NOMO-1 treated with DMSO at 0.1 percent for 48 hours (cell line): ENCODE measurements around the gene ILKAP.
"Not testable (repeated sequence)": the region's sequence is repeated elsewhere in the genome, so short reads cannot be mapped to it uniquely, and the experiment has no call there.

Experiments
- DNase-seq: peaks from one replicate; lab custom pipeline; 2025; ENCODE audit not compliant: unreplicated experiment; lab: John Stamatoyannopoulos, UW

The ILKAP gene

GRCh38 chr2:238202326-238203093 is 985 bp downstream of the ILKAP start:
- peak; percentile 24 for DNase-seq

DNA sequence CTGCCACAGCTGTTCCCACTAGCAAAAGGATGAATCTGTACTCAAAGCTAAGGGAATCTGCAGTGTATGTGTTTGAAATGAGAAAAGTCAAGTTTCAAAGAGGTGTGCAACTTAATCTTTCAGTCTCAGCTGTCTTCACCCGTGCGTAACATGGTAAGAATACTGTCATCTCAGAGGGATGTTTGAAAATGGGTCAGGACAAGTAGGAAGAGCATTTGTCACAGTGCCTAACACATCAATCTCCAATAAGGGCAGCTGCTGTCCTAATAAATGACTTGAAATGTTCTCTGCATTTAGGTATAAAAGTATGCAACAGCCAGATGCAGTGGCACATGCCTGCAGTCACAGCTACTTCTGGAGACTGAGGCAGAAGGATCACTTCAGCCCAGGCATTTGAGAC is 13.1 kb downstream of the ILKAP start:
- no peak for DNase-seq

- no peak for DNase-seq
Measured at GRCh38 chr2:238187618-238188548, 15.6 kb downstream of the ILKAP start.

DNA sequence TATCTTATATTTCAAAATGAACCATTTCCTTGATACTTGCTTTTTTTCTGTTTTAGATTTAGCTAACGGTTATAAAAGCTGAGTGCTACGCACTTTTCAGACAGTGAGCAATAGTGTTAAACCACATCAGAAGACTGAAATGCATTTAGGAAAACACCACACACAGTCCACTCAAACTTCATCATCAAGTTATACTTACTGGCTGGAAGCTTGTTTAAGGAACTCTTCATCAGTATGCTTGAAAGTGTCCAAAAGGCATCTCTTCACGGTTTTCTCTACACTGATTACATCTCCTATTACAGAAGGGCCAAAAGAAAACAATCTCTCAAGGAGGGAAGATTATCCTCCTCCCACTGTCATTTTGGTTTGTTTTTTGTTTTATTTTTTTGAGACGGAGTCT is 19.7 kb downstream of the ILKAP start:
- no peak for DNase-seq

DNA sequence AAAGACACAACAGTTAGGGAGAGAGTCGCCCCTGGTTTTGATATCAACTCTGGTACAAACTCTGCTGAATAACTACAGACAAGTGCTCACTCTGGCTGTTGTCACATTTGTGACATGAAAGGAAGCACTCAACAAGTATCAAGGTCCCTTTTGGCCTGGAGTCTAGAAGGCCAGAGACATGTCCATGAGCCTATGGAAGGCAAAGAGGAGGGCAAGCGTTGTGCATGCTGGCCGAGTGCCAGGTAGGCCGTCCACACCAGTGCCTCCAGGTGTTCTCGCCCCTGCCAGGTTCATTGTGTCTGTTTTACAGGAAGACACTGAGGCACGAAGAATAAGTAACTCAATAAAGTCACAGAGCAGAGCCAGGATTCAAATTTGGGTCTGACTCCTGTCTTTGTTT is 21.1 kb downstream of the ILKAP start:
- DNase-seq: no peak

GRCh38 chr2:238180554-238180953 is 22.9 kb downstream of the ILKAP start:
- no peak for DNase-seq

DNA sequence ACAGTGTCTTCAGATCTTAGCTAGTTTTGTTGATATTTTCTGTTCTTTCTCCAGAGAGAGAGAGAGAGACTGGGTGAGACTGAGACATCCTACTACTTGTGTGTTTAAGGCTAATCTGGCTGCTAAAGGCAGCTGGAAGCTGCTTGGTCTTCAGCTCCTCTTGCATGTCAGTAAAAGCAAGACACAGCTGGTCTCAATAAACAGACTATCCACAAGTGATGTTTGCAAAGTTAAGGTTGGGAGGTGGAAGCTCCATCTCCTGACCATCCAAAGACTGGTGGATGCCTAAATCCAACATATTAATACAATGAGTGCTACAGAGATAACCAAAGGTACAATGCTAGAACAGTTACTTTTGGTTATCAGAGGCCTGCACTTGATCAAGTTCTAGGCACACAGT is 26.9 kb downstream of the ILKAP start:
- DNase-seq: no peak

DNA sequence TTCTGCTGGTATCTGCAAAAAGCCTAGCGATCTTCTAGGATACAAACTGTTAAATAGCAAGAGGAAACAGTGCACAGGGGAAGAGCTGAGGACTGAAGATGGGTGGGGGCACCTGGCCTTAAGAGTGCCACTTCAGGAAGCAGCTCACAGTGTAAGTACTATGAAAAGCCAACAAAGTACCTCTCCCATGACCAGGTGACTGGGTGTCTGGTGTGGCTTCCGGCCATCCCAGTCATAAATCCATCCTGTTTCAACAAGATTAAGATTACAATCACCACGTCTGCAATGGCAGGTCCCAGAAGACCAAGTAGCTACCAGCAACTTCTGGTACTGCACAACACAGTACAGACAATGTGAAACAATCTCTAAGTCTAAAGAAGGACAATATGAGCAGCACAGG is 28.8 kb downstream of the ILKAP start:
- DNase-seq: no peak

DNA sequence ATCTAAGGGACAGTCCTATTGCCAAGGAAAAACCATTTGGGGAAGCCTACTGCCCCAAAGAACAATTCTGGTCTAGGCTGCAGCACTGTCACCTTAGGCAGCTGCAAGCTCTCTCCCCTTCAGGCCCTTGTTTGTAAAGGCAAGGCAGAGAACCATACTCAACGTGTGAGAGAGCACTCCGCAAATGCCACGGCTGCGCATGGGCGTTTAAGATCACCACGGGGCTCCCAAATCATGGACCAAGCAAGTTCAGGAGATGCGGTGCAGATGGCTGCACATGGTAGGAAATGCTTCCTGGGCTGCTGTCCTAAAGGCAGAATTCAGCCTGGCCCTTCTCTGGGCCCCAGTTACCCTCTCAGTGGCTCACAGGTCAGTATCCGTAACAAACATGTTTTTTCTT is 29.2 kb downstream of the ILKAP start:
- DNase-seq: no peak

GRCh38 chr2:238173692-238174091 is 29.8 kb downstream of the ILKAP start:
- no peak for DNase-seq

GRCh38 chr2:238172439-238172838 is 31.1 kb downstream of the ILKAP start:
- DNase-seq: no peak

- DNase-seq: no peak
Measured at GRCh38 chr2:238171575-238172187, 31.8 kb downstream of the ILKAP start.

- not testable (repeated sequence) for DNase-seq
Measured at GRCh38 chr2:238171072-238171431, 32.4 kb downstream of the ILKAP start.

- DNase-seq: no peak
Measured at GRCh38 chr2:238170386-238171071, 33.0 kb downstream of the ILKAP start.

DNA sequence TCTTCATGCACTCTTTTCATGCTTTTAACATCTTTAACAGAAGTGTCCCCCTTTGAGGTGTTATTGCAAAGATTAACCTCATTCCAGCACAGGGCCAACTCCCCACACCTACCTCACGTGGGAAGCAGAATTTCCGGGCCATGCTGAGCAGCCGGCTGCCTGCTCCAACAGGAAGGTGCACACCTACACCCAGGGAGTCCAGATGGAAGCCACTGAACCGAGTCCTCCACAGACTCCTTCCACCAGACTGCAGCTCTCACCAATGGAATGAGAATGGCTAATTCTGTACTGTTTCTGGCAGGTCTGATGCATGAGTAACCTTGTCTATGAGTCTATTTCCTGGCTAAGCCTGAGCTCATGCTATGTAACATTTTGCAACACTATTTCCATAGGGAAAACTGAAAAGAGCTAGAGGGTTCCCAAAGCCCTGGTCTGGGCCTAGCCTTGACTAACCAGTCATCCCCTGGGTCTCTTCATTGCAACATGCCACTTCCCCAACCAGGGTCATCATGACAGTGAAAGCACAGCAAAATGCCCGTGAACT is 33.7 kb downstream of the ILKAP start:
- DNase-seq: no peak

DNA sequence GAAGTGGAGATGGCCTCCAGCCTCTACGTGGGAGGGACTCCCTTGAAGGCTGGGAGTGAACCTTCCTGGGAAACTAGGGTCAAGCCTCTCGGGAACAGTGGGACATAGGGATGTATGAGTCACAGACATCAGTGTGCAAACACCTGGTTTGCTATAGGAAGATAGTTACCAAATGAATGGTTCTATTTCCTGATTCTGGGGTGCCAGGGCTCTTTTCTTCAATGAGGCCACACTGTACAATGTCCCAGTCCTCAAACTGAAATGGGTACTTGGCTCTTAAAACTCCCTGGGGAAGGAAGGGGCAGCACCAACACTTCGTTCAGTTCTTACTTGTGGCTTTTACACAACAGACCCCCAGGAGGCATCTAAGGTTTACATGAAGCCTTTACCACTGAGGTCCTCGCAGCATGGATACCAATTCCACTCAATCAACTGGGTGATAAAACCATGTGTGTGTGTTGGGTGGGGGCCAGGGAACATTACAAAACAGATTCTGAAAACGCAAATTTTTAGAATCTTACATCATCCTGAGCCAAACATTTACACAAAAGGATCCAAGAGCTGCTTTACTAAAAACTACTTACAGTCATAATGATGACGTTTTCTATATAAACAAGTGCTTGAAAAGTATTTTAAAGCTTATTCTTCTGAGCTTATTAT is 34.3 kb downstream of the ILKAP start:
- DNase-seq: no peak

DNA sequence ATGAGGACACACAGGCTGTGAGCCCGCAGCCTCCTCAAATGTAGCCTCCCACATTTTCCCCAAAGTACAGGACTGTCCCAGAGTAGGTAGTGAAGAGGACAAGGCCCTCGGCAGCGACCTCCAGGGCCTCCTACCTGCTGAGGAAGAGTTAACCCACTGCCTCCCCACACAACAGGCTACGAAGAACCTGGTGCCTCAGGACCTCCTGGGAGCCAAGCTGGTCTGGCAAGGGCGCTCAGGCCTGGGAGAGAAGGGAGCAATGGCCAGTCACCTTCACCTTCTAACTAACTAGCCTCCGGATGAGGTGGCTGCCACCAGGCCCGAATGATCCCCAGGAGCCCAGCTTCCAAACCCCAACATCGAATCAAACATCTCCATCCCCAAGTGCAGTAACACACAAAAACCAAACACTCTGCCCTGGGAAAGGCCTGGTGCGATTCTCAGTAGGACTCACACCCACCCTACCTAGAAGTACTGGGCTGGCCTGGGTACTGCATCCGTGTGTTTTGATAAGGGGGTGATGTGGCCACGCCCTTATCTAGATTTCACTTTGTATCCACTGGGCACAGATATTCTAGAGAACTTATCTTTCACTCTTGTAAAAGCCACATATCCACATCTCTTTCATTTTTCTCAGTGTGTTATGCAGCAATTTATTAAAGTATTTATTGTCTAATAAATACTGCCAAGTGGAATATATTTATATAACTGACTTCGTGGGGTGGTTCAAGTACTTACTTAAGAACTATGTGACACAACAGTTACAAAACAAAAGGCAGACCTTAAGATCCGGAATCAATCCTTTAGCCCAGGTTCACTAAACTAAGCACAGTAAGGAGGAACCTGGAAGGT is 35.1 kb downstream of the ILKAP start:
- no peak for DNase-seq

DNA sequence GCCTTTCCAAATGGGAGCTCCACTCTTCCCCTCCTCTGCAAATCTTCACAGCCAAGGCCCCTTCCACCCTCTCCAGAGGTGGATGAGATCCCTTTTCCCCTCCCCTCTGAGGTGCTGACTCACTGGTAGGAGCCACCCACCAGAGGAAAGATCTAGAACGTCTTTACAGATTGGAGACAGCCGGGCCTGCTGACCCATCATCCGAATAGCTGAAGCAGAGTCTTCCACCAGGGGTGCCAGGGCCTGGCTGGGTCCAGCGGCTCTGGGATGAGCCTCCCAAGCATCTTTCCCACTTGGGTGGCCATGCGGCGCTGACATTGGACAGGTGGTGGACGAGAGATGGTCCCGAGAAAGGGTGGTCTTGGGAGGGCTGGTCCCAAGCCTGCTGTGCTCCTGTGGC is 35.7 kb downstream of the ILKAP start:
- DNase-seq: no peak

DNA sequence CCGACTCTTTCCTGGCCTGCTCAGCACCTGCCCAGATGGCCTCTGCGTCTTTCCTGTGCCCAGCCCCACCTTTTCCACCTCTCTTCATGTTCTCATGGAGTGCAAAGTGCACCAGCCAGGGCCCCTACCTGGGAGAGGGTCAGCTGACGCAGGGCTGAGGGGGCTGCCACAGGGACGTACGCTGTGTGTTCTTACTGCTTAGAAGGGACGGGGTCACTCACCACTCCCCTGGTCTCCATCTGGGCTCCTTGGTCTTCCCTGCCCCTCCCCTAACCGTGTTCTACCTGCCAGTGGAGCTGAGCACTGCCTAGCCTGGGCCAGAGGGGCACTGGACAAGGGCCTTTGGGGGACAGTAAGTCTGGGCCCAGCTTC is 36.2 kb downstream of the ILKAP start:
- no peak for DNase-seq
